ENCODE results near the gene GAS7. TPM values are rescaled to one million over a fixed set of nuclear protein-coding genes. Genes with fewer than 3 reads are reported as not detected.

Gene GAS7
- polyA plus RNA-seq, 6 donors from 2014 or later = 1.1 to 3.6 (median 1.8) TPM; not detected in 1

DNA sequence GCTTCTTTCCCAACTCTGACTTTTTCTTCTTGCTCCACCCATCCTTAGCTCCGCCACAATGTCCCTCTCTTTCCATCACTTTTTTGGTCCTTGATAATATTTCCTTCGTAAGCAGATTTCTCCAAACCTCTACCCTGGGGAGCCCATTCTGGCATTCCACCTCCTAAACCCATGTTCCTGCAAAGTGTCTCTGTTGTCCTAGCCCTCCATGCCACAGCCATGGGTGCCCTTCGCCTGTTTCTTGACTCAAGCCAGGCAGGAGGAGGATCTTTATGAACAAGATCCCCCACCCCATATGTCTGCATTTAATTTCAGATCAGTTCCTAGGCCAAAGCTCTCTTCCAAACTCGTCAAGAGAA, 42.4 kb downstream of the GAS7 start:
- no peaks in the 10 kb centered on the region for H3K9me3 Mint-ChIP-seq
- peaks cover 32 to 42% (median 41%) of the 10 kb centered on the region in 3 donors for H3K4me1 Mint-ChIP-seq
- peak overlapping the region; percentile 96 to 100 (median 98) for H3K27ac Mint-ChIP-seq
- ATAC-seq (ENCODE audit: low read depth in 2 of 2) = no peak
- no peaks in the 10 kb centered on the region for H3K36me3 Mint-ChIP-seq
- peak overlapping the region in 3 of 8 donors; percentile 5 to 86 (median 35) for H3K4me3 Mint-ChIP-seq
- no peaks in the 10 kb centered on the region for H3K27me3 Mint-ChIP-seq
- no peak for DNase-seq

- H3K9me3 Mint-ChIP-seq = no peaks in the 10 kb centered on the region
- H3K27me3 Mint-ChIP-seq = no peaks in the 10 kb centered on the region
- peaks cover 32 to 46% (median 45%) of the 10 kb centered on the region in 3 donors for H3K4me1 Mint-ChIP-seq
- H3K27ac Mint-ChIP-seq = peak overlapping the region; percentile 61 to 100 (median 97)
- ATAC-seq (ENCODE audit: low read depth in 2 of 2) = no peak
- H3K4me3 Mint-ChIP-seq = peak overlapping the region in 4 of 8 donors; percentile 5 to 35 (median 14)
- no peak for DNase-seq
- H3K36me3 Mint-ChIP-seq = no peaks in the 10 kb centered on the region
Measured at GRCh38 chr17:10155371-10156076, 42.9 kb downstream of the GAS7 start.

- peak overlapping the region; percentile 90 to 99 (median 98) for H3K27ac Mint-ChIP-seq
- ATAC-seq (ENCODE audit: low read depth in 2 of 2) = peak; percentile 67 to 68
- no peaks in the 10 kb centered on the region for H3K36me3 Mint-ChIP-seq
- H3K27me3 Mint-ChIP-seq = no peaks in the 10 kb centered on the region
- H3K9me3 Mint-ChIP-seq = no peaks in the 10 kb centered on the region
- peak overlapping the region in 7 of 8 donors; percentile 11 to 84 (median 49) for H3K4me3 Mint-ChIP-seq
- DNase-seq = peak; percentile 64
- peaks cover 38 to 62% (median 57%) of the 10 kb centered on the region in 3 donors for H3K4me1 Mint-ChIP-seq
Measured at GRCh38 chr17:10151667-10152496, 46.5 kb downstream of the GAS7 start.

DNA sequence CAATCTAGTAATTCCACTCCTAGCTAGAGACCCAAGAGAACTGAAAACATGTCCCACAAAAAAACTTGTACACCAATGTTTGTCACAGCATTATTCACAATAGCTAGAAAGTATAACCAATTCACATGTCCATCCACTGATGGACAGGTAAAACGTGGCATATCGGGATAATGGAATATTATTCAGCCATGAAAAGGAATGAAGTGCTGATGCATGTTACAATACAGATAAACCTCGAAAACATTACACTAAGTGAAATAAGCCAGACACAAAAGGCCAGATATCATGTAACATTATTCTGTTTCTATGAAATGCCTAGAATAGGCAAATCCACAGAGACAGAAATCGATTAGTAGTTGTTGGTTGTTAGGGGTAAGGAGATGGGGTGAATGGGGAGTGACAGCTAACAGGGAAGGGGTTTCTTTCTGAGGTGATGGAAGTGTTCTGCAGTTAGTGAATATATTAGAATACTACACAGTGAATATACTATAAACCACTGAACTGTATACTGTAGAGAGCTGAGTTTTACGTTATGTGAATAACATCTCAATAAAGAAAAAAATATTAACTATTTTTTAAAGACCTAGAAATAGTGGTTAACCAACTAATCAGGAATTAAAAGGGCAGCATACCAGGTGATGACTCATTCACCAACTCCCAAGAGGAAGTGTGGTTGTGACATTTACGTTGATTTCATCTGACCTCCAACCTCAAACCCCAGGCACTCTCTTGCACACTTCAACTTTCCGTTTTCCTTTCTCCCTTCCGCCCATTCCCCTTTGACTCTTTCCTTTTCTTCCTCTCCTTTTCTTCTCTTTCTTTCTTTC, 48.6 kb downstream of the GAS7 start:
- no peaks in the 10 kb centered on the region for H3K27me3 Mint-ChIP-seq
- H3K36me3 Mint-ChIP-seq = no peaks in the 10 kb centered on the region
- H3K4me1 Mint-ChIP-seq = peaks cover 32 to 67% (median 55%) of the 10 kb centered on the region in 3 donors
- ATAC-seq (ENCODE audit: low read depth in 2 of 2) (peak; percentile 43 to 50), DNase-seq (peak; percentile 46)
- peak overlapping the region in 7 of 8 donors; percentile 6 to 78 (median 12) for H3K4me3 Mint-ChIP-seq
- peak overlapping the region; percentile 70 to 98 (median 93) for H3K27ac Mint-ChIP-seq
- no peaks in the 10 kb centered on the region for H3K9me3 Mint-ChIP-seq

DNA sequence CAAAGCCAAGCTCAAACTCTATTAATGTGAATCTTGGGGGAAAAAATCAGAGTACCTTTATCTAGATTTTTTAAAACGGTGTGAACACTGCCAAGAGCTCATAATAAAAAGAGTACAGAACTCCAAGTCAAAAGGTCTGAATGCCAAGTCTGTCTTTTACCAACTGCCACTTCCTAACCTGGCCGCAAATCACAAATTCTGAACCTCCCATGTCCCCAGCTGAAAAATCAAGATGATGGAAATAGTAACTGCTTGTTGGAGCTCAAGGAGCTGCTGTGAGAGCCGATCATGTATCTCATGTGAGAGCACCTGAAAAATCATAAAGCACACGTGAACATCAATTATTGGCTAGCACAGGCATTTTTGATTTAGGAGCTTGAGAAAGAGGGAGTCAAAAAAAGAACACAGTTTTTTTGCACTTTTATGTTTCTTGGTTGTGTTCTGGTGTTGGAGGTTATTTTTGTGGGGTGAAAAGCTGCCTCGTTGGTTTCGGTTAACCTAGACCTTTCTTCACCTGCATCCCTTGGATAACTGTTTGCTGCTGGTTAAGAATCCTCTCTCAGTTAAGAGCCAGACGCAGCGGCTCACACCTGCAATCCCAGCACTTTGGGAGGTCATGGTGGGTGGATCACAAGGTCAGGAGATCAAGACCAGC, 50.5 kb downstream of the GAS7 start:
- peaks cover 38 to 79% (median 60%) of the 10 kb centered on the region in 3 donors for H3K4me1 Mint-ChIP-seq
- H3K27ac Mint-ChIP-seq = peak overlapping the region in 4 of 6 donors; percentile 9 to 79 (median 50)

GRCh38 chr17:10147040-10147439, 51.4 kb downstream of the GAS7 start:
- H3K27ac Mint-ChIP-seq = no peak overlapping the region
- H3K9me3 Mint-ChIP-seq = no peaks in the 10 kb centered on the region
- H3K4me1 Mint-ChIP-seq = peaks cover 31 to 72% (median 53%) of the 10 kb centered on the region in 3 donors
- DNase-seq = no peak
- H3K27me3 Mint-ChIP-seq = no peaks in the 10 kb centered on the region
- no peaks in the 10 kb centered on the region for H3K36me3 Mint-ChIP-seq
- no peak for ATAC-seq (ENCODE audit: low read depth in 2 of 2)
- peak overlapping the region in 1 of 8 donors; percentile 44 for H3K4me3 Mint-ChIP-seq

More for the DNA sequence above, 50.5 kb downstream of the GAS7 start:
- Mint-ChIP-seq H3K36me3 (no peaks in the 10 kb centered on the region), H3K4me3 (peak overlapping the region in 1 of 8 donors; percentile 45), H3K9me3 (no peaks in the 10 kb centered on the region), H3K27me3 (no peaks in the 10 kb centered on the region)
- no peak for ATAC-seq (ENCODE audit: low read depth in 2 of 2)
- DNase-seq = no peak

- ATAC-seq (ENCODE audit: low read depth in 2 of 2) (peak; percentile 63 to 68), DNase-seq (no peak)
- Mint-ChIP-seq H3K27ac (peak overlapping the region in 5 of 6 donors; percentile 69 to 94 (median 86)), H3K36me3 (no peaks in the 10 kb centered on the region), H3K9me3 (no peaks in the 10 kb centered on the region), H3K4me3 (peak overlapping the region in 4 of 8 donors; percentile 7 to 83 (median 46)), H3K4me1 (peaks cover 20 to 51% (median 36%) of the 10 kb centered on the region in 3 donors), H3K27me3 (no peaks in the 10 kb centered on the region)
Measured at GRCh38 chr17:10144982-10145381, 53.4 kb downstream of the GAS7 start.

DNA sequence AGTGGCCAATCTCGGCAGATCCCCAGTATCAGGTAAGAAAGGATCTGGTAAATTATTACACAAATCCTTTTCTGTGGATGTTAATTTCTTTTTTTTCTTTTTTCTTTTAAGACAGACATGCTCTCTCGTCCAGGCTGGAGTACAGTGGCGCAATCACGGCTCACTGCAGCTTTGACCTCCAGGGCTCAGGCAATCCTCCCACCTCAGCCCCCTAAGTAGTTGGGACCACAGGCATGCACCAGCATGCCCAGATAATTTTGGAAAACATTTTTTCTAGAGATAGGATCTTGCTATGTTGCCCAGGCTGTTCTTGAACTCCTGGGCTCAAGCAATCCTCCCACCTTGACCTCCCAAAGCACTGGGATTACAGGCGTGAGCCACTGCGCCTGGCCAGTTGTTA, 54.0 kb downstream of the GAS7 start:
- Mint-ChIP-seq H3K4me3 (peak overlapping the region in 1 of 8 donors; percentile 21), H3K36me3 (no peaks in the 10 kb centered on the region), H3K9me3 (no peaks in the 10 kb centered on the region), H3K27ac (peak overlapping the region in 3 of 6 donors; percentile 61 to 91 (median 76)), H3K27me3 (no peaks in the 10 kb centered on the region), H3K4me1 (peaks cover 15 to 46% (median 30%) of the 10 kb centered on the region in 3 donors)
- ATAC-seq (ENCODE audit: low read depth in 2 of 2) = no peak
- no peak for DNase-seq

- Mint-ChIP-seq H3K36me3 (no peaks in the 10 kb centered on the region), H3K27me3 (no peaks in the 10 kb centered on the region), H3K4me1 (peaks cover 14 to 29% (median 20%) of the 10 kb centered on the region in 3 donors), H3K4me3 (no peak overlapping the region), H3K27ac (peak overlapping the region in 1 of 6 donors; percentile 33), H3K9me3 (no peaks in the 10 kb centered on the region)
- DNase-seq (no peak), ATAC-seq (ENCODE audit: low read depth in 2 of 2) (no peak)
Measured at GRCh38 chr17:10141436-10141835, 57.0 kb downstream of the GAS7 start.

- no peak overlapping the region for H3K27ac Mint-ChIP-seq
- ATAC-seq (ENCODE audit: low read depth in 2 of 2) = no peak
- H3K9me3 Mint-ChIP-seq = no peaks in the 10 kb centered on the region
- H3K36me3 Mint-ChIP-seq = no peaks in the 10 kb centered on the region
- no peaks in the 10 kb centered on the region for H3K27me3 Mint-ChIP-seq
- H3K4me3 Mint-ChIP-seq = no peak overlapping the region
- no peak for DNase-seq
- peaks cover 11 to 15% (median 11%) of the 10 kb centered on the region in 3 donors for H3K4me1 Mint-ChIP-seq
Measured at GRCh38 chr17:10139577-10139976, 58.8 kb downstream of the GAS7 start.

DNA sequence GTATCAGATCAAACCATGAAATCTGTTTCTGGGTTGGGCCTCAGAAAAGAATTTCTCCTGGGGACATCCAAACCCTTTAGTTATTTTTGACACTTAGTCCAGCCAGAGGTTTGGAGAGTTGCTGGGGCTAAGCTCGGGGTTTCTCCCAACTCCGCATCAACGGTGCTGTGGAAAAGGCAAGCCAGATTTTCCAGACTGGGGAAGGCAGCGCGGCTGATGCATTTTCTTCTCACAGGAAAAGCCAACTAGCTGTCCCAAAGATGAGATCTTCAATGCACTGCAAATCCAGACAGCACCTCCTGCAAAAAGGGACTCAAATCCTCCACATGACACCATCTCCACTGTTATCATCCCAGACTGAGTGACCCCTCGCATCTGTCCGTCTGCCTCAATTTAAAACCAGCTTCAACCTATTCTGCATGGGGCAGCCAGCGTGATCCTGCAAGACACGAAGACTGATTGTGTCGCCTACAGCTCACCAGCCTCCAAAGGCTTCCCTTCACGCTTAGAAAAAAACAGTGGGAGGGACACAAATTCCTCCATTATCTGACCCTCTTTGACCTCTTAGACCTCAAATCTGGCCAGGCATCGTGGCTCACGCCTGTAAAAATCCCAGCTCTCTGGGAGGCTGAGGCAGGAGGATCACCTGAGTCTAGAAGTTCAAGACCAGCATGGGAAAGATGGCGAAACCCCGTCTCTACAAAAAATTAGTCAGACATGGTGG, 62.0 kb downstream of the GAS7 start:
- Mint-ChIP-seq H3K9me3 (no peaks in the 10 kb centered on the region), H3K4me1 (peaks cover 2 to 12% (median 7%) of the 10 kb centered on the region in 3 donors), H3K27ac (no peak overlapping the region), H3K27me3 (no peaks in the 10 kb centered on the region), H3K4me3 (no peak overlapping the region), H3K36me3 (no peaks in the 10 kb centered on the region)
- no peak for DNase-seq
- ATAC-seq (ENCODE audit: low read depth in 2 of 2) = no peak

Measured in naive B cell (primary cell).